HepG2 (cell line): ENCODE data around the gene BUD23. TPM values are rescaled to one million over a fixed set of nuclear protein-coding genes. Genes with fewer than 3 reads are reported as not detected.

ENCODE experiments used
- ATAC-seq: fragments of 200-7000 bp; cut with Tn5 transposase; 3 replicates; pipeline ENCODE4 v1.9.1; 2020; ENCODE audit warnings: mild to moderate bottlenecking, moderate library complexity
- BruUV-seq: library from RNA; stranded (reverse); fragments of 400-500 nt; replicated peaks from 2 replicates; lab custom pipeline; 2021; lab: Mats Ljungman, UMichigan
- CTCF ChIA-PET: fragments of 300-600 bp; formaldehyde crosslinking; extraction: SDS; loops from one replicate; lab custom pipeline; 2021; ENCODE audit warnings: low total read pairs, inconsistent platforms, low intra/inter-chr PET ratio; lab: Yijun Ruan, JAX
- POLR2A ChIA-PET: fragments of 350-600 bp; sonication (Branson Sonifier 250); formaldehyde crosslinking; loops from one replicate; lab custom pipeline; 2020; ENCODE audit warnings: antibody characterized with exemption, inconsistent platforms; lab: Yijun Ruan, JAX
- DNase-seq: peaks from one replicate; pipeline ENCODE4 v3.0.0-alpha.2; 2015; ENCODE audit warnings: low spot score
- FAIRE-seq: peaks from 3 replicates; lab custom pipeline; 2011; peaks lifted over from hg19 to GRCh38; lab: Jason Lieb, UNC
- H2AFZ ChIP-seq: one replicate; pipeline ENCODE4 v1.6.1; 2011; ENCODE audit warnings: low read length, inconsistent platforms
- H3K27ac ChIP-seq: fragments of 300-600 bp; 3 replicates; pipeline ENCODE4 v1.8.0; 2011; ENCODE audit warnings: mixed run types, mild to moderate bottlenecking, mixed read lengths, low read length, inconsistent platforms; ENCODE audit not compliant: insufficient read depth; ENCODE audit errors: extremely low read length
- H3K27me3 ChIP-seq, 2 experiments: fragments of 200-600 bp in 1 of 2; 2 replicates in 1 of 2; 3 replicates in 1 of 2; pipeline versions ENCODE4 v1.6.0 to v1.8.0; 2011; ENCODE audit warnings: low read length in 2 of 2, mild to moderate bottlenecking in 2 of 2, moderate library complexity in 2 of 2, inconsistent platforms in 1 of 2; ENCODE audit not compliant: insufficient read depth in 2 of 2, control insufficient read depth in 1 of 2
- H3K36me3 ChIP-seq, 2 experiments: fragments of 200-600 bp in 1 of 2; replicated peaks in 1 of 2; 2 replicates in 1 of 2; 3 replicates in 1 of 2; pipeline versions ENCODE4 v1.5.1 to v1.8.0; 2011; ENCODE audit warnings: low read length in 2 of 2, inconsistent platforms in 1 of 2; ENCODE audit not compliant: insufficient read depth in 2 of 2, control insufficient read depth in 1 of 2
- H3K4me1 ChIP-seq: 2 replicates; pipeline ENCODE4 v1.5.1; 2012; ENCODE audit warnings: low read length, inconsistent platforms; ENCODE audit not compliant: insufficient read depth
- H3K4me2 ChIP-seq: 2 replicates; pipeline ENCODE4 v1.6.0; 2011; ENCODE audit warnings: low read depth, low read length, inconsistent platforms
- H3K4me3 ChIP-seq, 3 experiments: fragments of 200-600 bp in 1 of 3; sonication (generic), shearing (Covaris generic) in 1 of 3; replicated peaks in 1 of 3; 2 replicates each; pipeline ENCODE4 v1.5.1; 2011 to 2016; ENCODE audit warnings: low read length in 3 of 3, inconsistent platforms in 2 of 3, low read depth in 2 of 3, mild to moderate bottlenecking in 2 of 3, control low read depth in 1 of 3, mixed read lengths in 1 of 3; ENCODE audit not compliant: insufficient read depth in 1 of 3
- H3K79me2 ChIP-seq: one replicate; pipeline ENCODE4 v1.6.1; 2011; ENCODE audit warnings: low read length, inconsistent platforms; ENCODE audit not compliant: insufficient read depth
- H3K9ac ChIP-seq: 2 replicates; pipeline ENCODE4 v1.6.0; 2011; ENCODE audit warnings: mild to moderate bottlenecking, low read depth, low read length, inconsistent platforms; ENCODE audit not compliant: insufficient read depth
- H3K9me3 ChIP-seq: 2 replicates; pipeline ENCODE4 v1.5.1; 2012; ENCODE audit warnings: mild to moderate bottlenecking, low read length
- H4K20me1 ChIP-seq: 2 replicates; pipeline ENCODE4 v1.6.0; 2011; ENCODE audit warnings: inconsistent platforms, mild to moderate bottlenecking, low read length, moderate library complexity; ENCODE audit not compliant: insufficient read depth
- ATF1 ChIP-seq: IDR thresholded peaks from 2 replicates; pipeline ENCODE4 v1.6.1; 2016; ENCODE audit warnings: mild to moderate bottlenecking, control low read depth
- HNRNPUL1 ChIP-seq: fragments of 200-400 bp; formaldehyde crosslinking; IDR thresholded peaks from 2 replicates; pipeline ENCODE4 v1.6.1; 2017; ENCODE audit warnings: low read depth, mild to moderate bottlenecking, low read length, moderate library complexity
- RAD51 ChIP-seq: fragments of 450-650 bp; IDR thresholded peaks from 2 replicates; pipeline ENCODE4 v1.6.1; 2016; ENCODE audit warnings: borderline replicate concordance
- SATB2 ChIP-seq: sonication (generic); formaldehyde crosslinking; IDR thresholded peaks from 2 replicates; pipeline ENCODE4 v1.5.0; 2020; ENCODE audit warnings: missing genetic modification reagents
- ZFP36L1 ChIP-seq: sonication (generic); formaldehyde crosslinking; IDR thresholded peaks from 2 replicates; pipeline ENCODE4 v1.8.0; 2022; ENCODE audit warnings: mild to moderate bottlenecking, missing genetic modification reagents, moderate library complexity
- ZNF468 ChIP-seq: sonication (generic); formaldehyde crosslinking; IDR thresholded peaks from 2 replicates; pipeline ENCODE4 v1.8.0; 2022; ENCODE audit warnings: mild to moderate bottlenecking, moderate library complexity, missing genetic modification reagents
- ZNF607 ChIP-seq: sonication (generic); formaldehyde crosslinking; IDR thresholded peaks from 2 replicates; pipeline ENCODE4 v1.5.1; 2020; ENCODE audit warnings: missing genetic modification reagents, mild to moderate bottlenecking, borderline replicate concordance
- ZSCAN29 ChIP-seq: sonication (generic); formaldehyde crosslinking; conservative IDR thresholded peaks from 2 replicates; pipeline ENCODE4 v1.4.0; 2020; ENCODE audit warnings: mild to moderate bottlenecking, missing genetic modification reagents
- WGBS: methylation state at CpG from one replicate; pipeline ENCODE4 v1.1.6; 2017; ENCODE audit warnings: low lambda C conversion rate; 5-methylcytosine and 5-hydroxymethylcytosine counted together
- in situ Hi-C: cut with HindIII; loops from 2 replicates; pipeline ENCODE4 v1.10.0; 2017; ENCODE audit warnings: low pct_unique_long_range_greater_than_20kb; ENCODE audit not compliant: extremely low pct_ligation_motif_present
- intact Hi-C: fragments of 100-400 bp; cut with micrococcal nuclease; formaldehyde crosslinking; loops from one replicate; pipeline ENCODE4 v1.10.0; 2022; ENCODE audit not compliant: unreplicated experiment
- polyA plus RNA-seq, 8 experiments: library from polyadenylated mRNA; depleted of rRNA in 3 of 8; stranded (reverse) in 7 of 8; unstranded in 1 of 8; fragments of >200 nt; fragmentation: Illumina TruSeq in 4 of 8; extraction: Trizol in 4 of 8; gene quantifications; 2 replicates each; pipeline versions ENCODE4 v1.2.1 to v1.2.3, GENCODE V29; 2011 to 2016; ENCODE audit warnings: low read depth in 4 of 8, missing spikeins in 1 of 8, mixed read lengths in 1 of 8; ENCODE audit not compliant: insufficient read depth in 1 of 8
- total RNA-seq, 5 experiments: library from RNA; depleted of rRNA; stranded (reverse); fragments of >200 nt; fragmentation: Illumina TruSeq; extraction: Trizol; gene quantifications; 2 replicates each; pipeline ENCODE4 v1.2.3, GENCODE V29; 2016; ENCODE audit warnings: low read depth in 1 of 5
- TF ChIP-seq, protein P1 (sequence below): sonication (generic); formaldehyde crosslinking; IDR thresholded peaks from 2 replicates; pipeline ENCODE4 v1.4.0; 2020; ENCODE audit warnings: missing genetic modification reagents
- TF ChIP-seq, protein P2 (sequence below): sonication (generic); formaldehyde crosslinking; IDR thresholded peaks from 2 replicates; pipeline ENCODE4 v1.4.0; 2020; ENCODE audit warnings: missing genetic modification reagents, borderline replicate concordance

Gene BUD23
- total and polyA plus RNA-seq, 2 of the 13 experiments (the other 11 are each of a cell fraction or from before 2014, with no cell fraction given), result 47.5 to 54.5 TPM

DNA sequence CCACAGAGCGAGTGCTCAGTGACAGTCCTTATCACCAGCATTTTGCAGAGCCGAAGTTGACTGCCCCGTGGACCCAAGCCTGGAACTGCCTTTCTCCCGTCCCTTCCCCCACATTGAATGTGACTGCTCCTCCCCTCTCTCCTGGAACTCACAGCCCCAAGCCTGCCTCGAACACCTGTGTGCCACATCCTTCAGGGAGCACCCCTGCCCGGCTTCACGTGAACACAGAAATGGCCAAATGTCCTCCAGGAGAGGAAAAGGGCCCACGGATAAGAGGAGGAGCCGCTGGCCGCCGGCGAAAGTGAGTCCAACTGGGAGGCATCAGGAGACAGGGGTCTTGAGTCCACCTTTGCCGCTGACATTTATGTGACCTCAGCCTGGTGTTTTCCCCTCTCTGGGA lies 19.8 kb downstream of the BUD23 start:
- Histone ChIP-seq H3K9ac (no peak overlapping the region), H3K9me3 (no peaks in the 10 kb centered on the region), H2AFZ (no peak overlapping the region), H3K36me3 (peaks cover 6 to 14% of the 10 kb centered on the region in 2 experiments; a peak in 4 of 5 replicates), H3K4me2 (no peak overlapping the region), H3K4me1 (peaks cover 15% of the 10 kb centered on the region), H3K79me2 (no peaks in the 10 kb centered on the region), H3K27ac (no peak overlapping the region), H3K4me3 (no peak overlapping the region), H4K20me1 (peaks cover 5% of the 10 kb centered on the region; the same call in 1 of the 2 replicates), H3K27me3 (no peaks in the 10 kb centered on the region)
- intact Hi-C loops, result no loop called here
- BruUV-seq, result no TSS peak
- in situ Hi-C loops, result no loop called here
- ChIA-PET POLR2A (interaction anchor here (1.4 kb wide), 1 partner anchor 13 kb away, joined by 4 read pairs; no protein-coding TSS in a partner anchor), CTCF (no interaction called here)
- ATAC-seq, result no peak
- TF ChIP-seq HNRNPUL1 (no peak), ATF1 (no peak), ZNF607 (CRISPR knock-in tag) (no peak), RAD51 (no peak), ZSCAN29 (CRISPR knock-in tag) (no peak), ZFP36L1 (no peak), ZNF468 (no peak), SATB2 (no peak)
- TF ChIP-seq, protein P1, sequence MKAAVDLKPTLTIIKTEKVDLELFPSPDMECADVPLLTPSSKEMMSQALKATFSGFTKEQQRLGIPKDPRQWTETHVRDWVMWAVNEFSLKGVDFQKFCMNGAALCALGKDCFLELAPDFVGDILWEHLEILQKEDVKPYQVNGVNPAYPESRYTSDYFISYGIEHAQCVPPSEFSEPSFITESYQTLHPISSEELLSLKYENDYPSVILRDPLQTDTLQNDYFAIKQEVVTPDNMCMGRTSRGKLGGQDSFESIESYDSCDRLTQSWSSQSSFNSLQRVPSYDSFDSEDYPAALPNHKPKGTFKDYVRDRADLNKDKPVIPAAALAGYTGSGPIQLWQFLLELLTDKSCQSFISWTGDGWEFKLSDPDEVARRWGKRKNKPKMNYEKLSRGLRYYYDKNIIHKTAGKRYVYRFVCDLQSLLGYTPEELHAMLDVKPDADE (CRISPR knock-in tag), result no peak
- TF ChIP-seq, protein P2, sequence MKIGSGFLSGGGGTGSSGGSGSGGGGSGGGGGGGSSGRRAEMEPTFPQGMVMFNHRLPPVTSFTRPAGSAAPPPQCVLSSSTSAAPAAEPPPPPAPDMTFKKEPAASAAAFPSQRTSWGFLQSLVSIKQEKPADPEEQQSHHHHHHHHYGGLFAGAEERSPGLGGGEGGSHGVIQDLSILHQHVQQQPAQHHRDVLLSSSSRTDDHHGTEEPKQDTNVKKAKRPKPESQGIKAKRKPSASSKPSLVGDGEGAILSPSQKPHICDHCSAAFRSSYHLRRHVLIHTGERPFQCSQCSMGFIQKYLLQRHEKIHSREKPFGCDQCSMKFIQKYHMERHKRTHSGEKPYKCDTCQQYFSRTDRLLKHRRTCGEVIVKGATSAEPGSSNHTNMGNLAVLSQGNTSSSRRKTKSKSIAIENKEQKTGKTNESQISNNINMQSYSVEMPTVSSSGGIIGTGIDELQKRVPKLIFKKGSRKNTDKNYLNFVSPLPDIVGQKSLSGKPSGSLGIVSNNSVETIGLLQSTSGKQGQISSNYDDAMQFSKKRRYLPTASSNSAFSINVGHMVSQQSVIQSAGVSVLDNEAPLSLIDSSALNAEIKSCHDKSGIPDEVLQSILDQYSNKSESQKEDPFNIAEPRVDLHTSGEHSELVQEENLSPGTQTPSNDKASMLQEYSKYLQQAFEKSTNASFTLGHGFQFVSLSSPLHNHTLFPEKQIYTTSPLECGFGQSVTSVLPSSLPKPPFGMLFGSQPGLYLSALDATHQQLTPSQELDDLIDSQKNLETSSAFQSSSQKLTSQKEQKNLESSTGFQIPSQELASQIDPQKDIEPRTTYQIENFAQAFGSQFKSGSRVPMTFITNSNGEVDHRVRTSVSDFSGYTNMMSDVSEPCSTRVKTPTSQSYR (CRISPR knock-in tag), result no peak
- DNase-seq, result no peak
- FAIRE-seq, result no peak
- WGBS, result 90% methylated on average over 13 of the region's 13 CpGs
